ENCODE measurements around the gene DOK4.

DNA sequence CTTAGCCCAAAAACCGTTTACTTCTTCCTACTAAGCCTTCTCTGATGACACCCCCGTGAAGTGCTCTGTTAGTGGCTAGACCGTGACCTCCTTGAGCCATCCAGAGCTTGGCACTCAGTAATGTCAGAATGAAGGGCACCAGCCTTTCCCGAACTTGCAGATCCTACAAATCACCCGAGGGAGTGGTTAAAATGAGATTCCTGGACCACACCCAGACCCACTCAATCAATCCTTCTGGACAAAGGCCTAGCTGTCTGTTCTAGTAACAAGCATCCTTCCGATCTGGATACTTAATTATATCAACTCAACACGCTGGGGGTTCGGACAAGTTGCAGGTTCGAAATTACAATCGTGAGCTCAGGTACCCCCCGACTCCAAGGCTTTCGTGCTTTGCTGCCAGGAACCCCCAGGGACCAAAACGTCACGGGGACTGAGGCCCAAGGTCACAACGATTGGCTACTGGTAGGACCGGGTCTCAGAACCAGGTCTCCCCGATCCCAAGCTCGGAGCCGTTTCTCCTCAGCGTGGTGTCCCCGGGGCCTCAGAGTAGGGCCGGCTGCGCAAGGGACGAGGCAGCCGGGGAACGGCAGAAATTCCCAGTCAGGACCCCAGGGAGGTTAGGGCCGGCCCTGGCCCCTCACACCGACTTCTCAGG is 39.6 kb downstream of the DOK4 start:
- TF ChIP-seq, protein P1, sequence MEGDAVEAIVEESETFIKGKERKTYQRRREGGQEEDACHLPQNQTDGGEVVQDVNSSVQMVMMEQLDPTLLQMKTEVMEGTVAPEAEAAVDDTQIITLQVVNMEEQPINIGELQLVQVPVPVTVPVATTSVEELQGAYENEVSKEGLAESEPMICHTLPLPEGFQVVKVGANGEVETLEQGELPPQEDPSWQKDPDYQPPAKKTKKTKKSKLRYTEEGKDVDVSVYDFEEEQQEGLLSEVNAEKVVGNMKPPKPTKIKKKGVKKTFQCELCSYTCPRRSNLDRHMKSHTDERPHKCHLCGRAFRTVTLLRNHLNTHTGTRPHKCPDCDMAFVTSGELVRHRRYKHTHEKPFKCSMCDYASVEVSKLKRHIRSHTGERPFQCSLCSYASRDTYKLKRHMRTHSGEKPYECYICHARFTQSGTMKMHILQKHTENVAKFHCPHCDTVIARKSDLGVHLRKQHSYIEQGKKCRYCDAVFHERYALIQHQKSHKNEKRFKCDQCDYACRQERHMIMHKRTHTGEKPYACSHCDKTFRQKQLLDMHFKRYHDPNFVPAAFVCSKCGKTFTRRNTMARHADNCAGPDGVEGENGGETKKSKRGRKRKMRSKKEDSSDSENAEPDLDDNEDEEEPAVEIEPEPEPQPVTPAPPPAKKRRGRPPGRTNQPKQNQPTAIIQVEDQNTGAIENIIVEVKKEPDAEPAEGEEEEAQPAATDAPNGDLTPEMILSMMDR (IDR thresholded peaks at IDR 0.05; ENCODE audit: insufficient read depth, low read depth, low read length): no peak
- no peak for TF ChIP-seq EZH2 (IDR thresholded peaks at IDR 0.05; ENCODE audit: insufficient read depth, low read length)
